ENCODE measurements around the gene EPHB2.

EPHB2 gene

GRCh38 chr1:22865736-22866135 is 155.1 kb downstream of the EPHB2 start:
- no peak for DNase-seq

GRCh38 chr1:22866868-22867267 is 156.2 kb downstream of the EPHB2 start:
- no peak for DNase-seq

- DNase-seq = no peak
Measured at GRCh38 chr1:22868331-22868730, 157.7 kb downstream of the EPHB2 start.

- DNase-seq = no peak
Measured at GRCh38 chr1:22869325-22869724, 158.7 kb downstream of the EPHB2 start.

- DNase-seq = peak; percentile 77
Measured at GRCh38 chr1:22870201-22870871, 159.7 kb downstream of the EPHB2 start.

GRCh38 chr1:22872981-22873664 is 162.5 kb downstream of the EPHB2 start:
- no peak for DNase-seq

GRCh38 chr1:22874785-22875184 is 164.1 kb downstream of the EPHB2 start:
- DNase-seq = no peak

- no peak for DNase-seq
Measured at GRCh38 chr1:22875241-22875640, 164.6 kb downstream of the EPHB2 start.

- no peak for DNase-seq
Measured at GRCh38 chr1:22875841-22876240, 165.2 kb downstream of the EPHB2 start.

GRCh38 chr1:22876359-22877111 is 165.9 kb downstream of the EPHB2 start:
- no peak for DNase-seq

- DNase-seq = no peak
Measured at GRCh38 chr1:22877112-22877915, 166.7 kb downstream of the EPHB2 start.

GRCh38 chr1:22877980-22878379 is 167.3 kb downstream of the EPHB2 start:
- DNase-seq = no peak

GRCh38 chr1:22878626-22879025 is 168.0 kb downstream of the EPHB2 start:
- no peak for DNase-seq

- DNase-seq = no peak
Measured at GRCh38 chr1:22879445-22879844, 168.8 kb downstream of the EPHB2 start.

GRCh38 chr1:22880174-22880601 is 169.5 kb downstream of the EPHB2 start:
- DNase-seq = no peak

GRCh38 chr1:22883406-22883805 is 172.8 kb downstream of the EPHB2 start:
- DNase-seq = no peak

GRCh38 chr1:22884806-22885530 is 174.3 kb downstream of the EPHB2 start:
- DNase-seq = no peak

GRCh38 chr1:22886211-22886610 is 175.6 kb downstream of the EPHB2 start:
- no peak for DNase-seq

- no peak for DNase-seq
Measured at GRCh38 chr1:22887491-22887890, 176.9 kb downstream of the EPHB2 start.

GRCh38 chr1:22888320-22889075 is 177.9 kb downstream of the EPHB2 start:
- DNase-seq = no peak

GRCh38 chr1:22889213-22889827 is 178.7 kb downstream of the EPHB2 start:
- peak; percentile 3 for DNase-seq
